H1 (cell line): ENCODE results near the gene PSMD13. TPM values are rescaled to one million over a fixed set of nuclear protein-coding genes. Genes with fewer than 3 reads are reported as not detected.
A peak's percentile ranks its signal among the peaks of the same experiment; 100 is the strongest.

Experiments
- CTCF ChIA-PET: fragments of 300-600 bp; sonication (Branson Sonifier 250); formaldehyde crosslinking; loops from one replicate; lab custom pipeline; 2021; ENCODE audit not compliant: partially characterized antibody; lab: Charles Lee
- POLR2A ChIA-PET: fragments of 300-600 bp; sonication (Branson Sonifier 250); formaldehyde crosslinking; loops from one replicate; lab custom pipeline; 2021; ENCODE audit warnings: inconsistent platforms; ENCODE audit not compliant: partially characterized antibody; lab: Charles Lee
- DNase-seq, 2 experiments: peaks; one replicate each; pipeline versions ENCODE4 v3.0.0 to v3.0.0-alpha.2; 2010 to 2022; ENCODE audit warnings: low spot score in 2 of 2, low read depth in 1 of 2, mixed read lengths in 1 of 2
- FAIRE-seq: peaks from 2 replicates; lab custom pipeline; 2011; peaks lifted over from hg19 to GRCh38; lab: Jason Lieb, UNC
- H2AFZ ChIP-seq: 2 replicates; pipeline ENCODE4 v1.8.1; 2012; ENCODE audit warnings: low read length, inconsistent platforms
- H2AK5ac ChIP-seq: 2 replicates; pipeline ENCODE4 v1.6.1; 2013; ENCODE audit warnings: low read depth, low read length
- H2BK120ac ChIP-seq: replicated peaks from 2 replicates; pipeline ENCODE3; 2013; ENCODE audit warnings: low read depth, low read length, inconsistent platforms
- H2BK12ac ChIP-seq: 2 replicates; pipeline ENCODE4 v1.6.1; 2013; ENCODE audit warnings: low read depth, low read length
- H2BK15ac ChIP-seq: 2 replicates; pipeline ENCODE4 v1.6.1; 2013; ENCODE audit warnings: low read length
- H2BK20ac ChIP-seq: 2 replicates; pipeline ENCODE4 v1.6.1; 2013; ENCODE audit warnings: low read length
- H2BK5ac ChIP-seq: 2 replicates; pipeline ENCODE4 v1.6.1; 2013; ENCODE audit warnings: low read depth, low read length
- H3K14ac ChIP-seq: 2 replicates; pipeline ENCODE4 v1.6.1; 2013; ENCODE audit warnings: inconsistent platforms; ENCODE audit not compliant: insufficient read length
- H3K18ac ChIP-seq: 2 replicates; pipeline ENCODE4 v1.6.1; 2013; ENCODE audit warnings: low read length; ENCODE audit errors: extremely low read depth
- H3K23ac ChIP-seq: 2 replicates; pipeline ENCODE4 v1.6.1; 2013; ENCODE audit warnings: inconsistent platforms; ENCODE audit not compliant: insufficient read length
- H3K23me2 ChIP-seq: 2 replicates; pipeline ENCODE4 v1.6.1; 2013; ENCODE audit warnings: low read depth, low read length
- H3K27ac ChIP-seq: 2 replicates; pipeline ENCODE4 v1.6.1; 2011; ENCODE audit warnings: low read depth, low read length, inconsistent platforms
- H3K27me3 ChIP-seq, 4 experiments: replicated peaks in 1 of 4; 1 replicate in 1 of 4; 2 replicates in 3 of 4; pipeline versions ENCODE4 v1.6.1 to v1.8.1; 2011 to 2013; ENCODE audit warnings: low read length in 3 of 4, mild to moderate bottlenecking in 3 of 4, inconsistent platforms in 2 of 4, mixed read lengths in 2 of 4, moderate library complexity in 1 of 4; ENCODE audit not compliant: control insufficient read depth in 3 of 4, insufficient read depth in 3 of 4; ENCODE audit errors: extremely low read depth in 1 of 4
- H3K36me3 ChIP-seq, 4 experiments: 2 replicates each; pipeline versions ENCODE4 v1.6.1 to v1.8.1; 2011 to 2013; ENCODE audit warnings: mild to moderate bottlenecking in 4 of 4, low read length in 3 of 4, moderate library complexity in 2 of 4, control low read depth in 1 of 4, inconsistent platforms in 1 of 4; ENCODE audit not compliant: insufficient read depth in 4 of 4, control insufficient read depth in 2 of 4
- H3K4ac ChIP-seq: replicated peaks from 2 replicates; pipeline ENCODE3; 2013; ENCODE audit warnings: low read length, low read depth, mixed read lengths, inconsistent platforms; ENCODE audit not compliant: insufficient read length
- H3K4me1 ChIP-seq, 4 experiments: replicated peaks in 1 of 4; 1 replicate in 1 of 4; 2 replicates in 3 of 4; pipeline versions ENCODE4 v1.6.1 to v1.8.1; 2011 to 2013; ENCODE audit warnings: low read length in 3 of 4, inconsistent platforms in 2 of 4, mixed read lengths in 1 of 4; ENCODE audit not compliant: insufficient read depth in 4 of 4, control insufficient read depth in 3 of 4
- H3K4me2 ChIP-seq, 2 experiments: 2 replicates each; pipeline versions ENCODE4 v1.6.1 to v1.8.1; 2011 to 2013; ENCODE audit warnings: low read depth in 2 of 2, low read length in 2 of 2, control low read depth in 1 of 2, inconsistent platforms in 1 of 2, mild to moderate bottlenecking in 1 of 2; ENCODE audit not compliant: insufficient read depth in 1 of 2
- H3K4me3 ChIP-seq, 4 experiments: fragments of 200-600, 300-600 bp in 1 of 4; sonication (generic), shearing (Covaris generic), sonication (Bioruptor Twin) in 1 of 4; 2 replicates each; pipeline versions ENCODE4 v1.5.1 to v1.8.1; 2011 to 2016; ENCODE audit warnings: low read length in 4 of 4, low read depth in 3 of 4, control low read depth in 2 of 4, inconsistent platforms in 2 of 4, mild to moderate bottlenecking in 2 of 4, mixed read lengths in 1 of 4, moderate library complexity in 1 of 4; ENCODE audit not compliant: insufficient read depth in 2 of 4; ENCODE audit errors: extremely low read depth in 1 of 4
- H3K56ac ChIP-seq: replicated peaks from 2 replicates; pipeline ENCODE3; 2013; ENCODE audit warnings: low read depth, mild to moderate bottlenecking, mixed read lengths, low read length, inconsistent platforms; ENCODE audit not compliant: insufficient read length
- H3K79me1 ChIP-seq: 2 replicates; pipeline ENCODE4 v1.6.1; 2013; ENCODE audit warnings: low read depth, low read length, control low read depth
- H3K79me2 ChIP-seq, 2 experiments: 2 replicates each; pipeline versions ENCODE4 v1.6.1 to v1.8.1; 2012 to 2013; ENCODE audit warnings: low read length in 2 of 2, mild to moderate bottlenecking in 2 of 2, inconsistent platforms in 1 of 2; ENCODE audit not compliant: insufficient read depth in 2 of 2, control insufficient read depth in 1 of 2
- H3K9ac ChIP-seq, 4 experiments: replicated peaks in 1 of 4; 1 replicate in 1 of 4; 2 replicates in 3 of 4; pipeline versions ENCODE4 v1.6.1 to v1.8.1; 2011 to 2013; ENCODE audit warnings: low read depth in 3 of 4, low read length in 3 of 4, control low read depth in 2 of 4, mild to moderate bottlenecking in 2 of 4, moderate library complexity in 2 of 4, inconsistent platforms in 1 of 4; ENCODE audit errors: extremely low read depth in 1 of 4
- H3K9me3 ChIP-seq, 2 experiments: 2 replicates each; pipeline versions ENCODE4 v1.6.1 to v1.8.1; 2012 to 2013; ENCODE audit warnings: mild to moderate bottlenecking in 2 of 2, moderate library complexity in 2 of 2, control low read depth in 1 of 2, inconsistent platforms in 1 of 2, low read depth in 1 of 2, low read length in 1 of 2, mixed read lengths in 1 of 2; ENCODE audit not compliant: insufficient read depth in 2 of 2
- H4K20me1 ChIP-seq, 2 experiments: replicated peaks in 1 of 2; 2 replicates each; pipeline versions ENCODE3 to v1.8.1; 2011 to 2013; ENCODE audit warnings: inconsistent platforms in 2 of 2, low read length in 2 of 2, mild to moderate bottlenecking in 1 of 2; ENCODE audit not compliant: insufficient read depth in 2 of 2, control insufficient read depth in 1 of 2
- H4K5ac ChIP-seq: 2 replicates; pipeline ENCODE4 v1.6.1; 2013; ENCODE audit warnings: low read length, low read depth, mixed read lengths, inconsistent platforms; ENCODE audit not compliant: insufficient read length
- H4K8ac ChIP-seq: 2 replicates; pipeline ENCODE4 v1.8.0; 2013; ENCODE audit warnings: mild to moderate bottlenecking, moderate library complexity, low read length, inconsistent platforms; ENCODE audit not compliant: insufficient read depth; ENCODE audit errors: extremely low read depth
- H4K91ac ChIP-seq: replicated peaks from 2 replicates; pipeline ENCODE3; 2013; ENCODE audit warnings: low read length, mixed read lengths, inconsistent platforms; ENCODE audit not compliant: insufficient read length
- RFX5 ChIP-seq: IDR thresholded peaks from 2 replicates; pipeline ENCODE4 v1.6.1; 2011; ENCODE audit warnings: low read depth, low read length, improper control_type of control experiment, borderline replicate concordance
- SP4 ChIP-seq: IDR thresholded peaks from 2 replicates; pipeline ENCODE4 v1.6.1; 2012; ENCODE audit warnings: low read length, inconsistent platforms
- ZNF274 ChIP-seq: IDR thresholded peaks from 2 replicates; pipeline ENCODE4 v1.7.0; 2012; ENCODE audit warnings: low read length, borderline replicate concordance; ENCODE audit errors: extremely low read depth
- WGBS, 2 experiments: shearing (Covaris generic) in 1 of 2; methylation state at CpG; one replicate each; pipeline versions ENCODE4 v1.1.6 to v1.1.7; 2013 to 2015; ENCODE audit warnings: low lambda C conversion rate in 2 of 2, mixed read lengths in 2 of 2, inconsistent platforms in 1 of 2, low coverage in 1 of 2, missing lambda C conversion rate in 1 of 2; ENCODE audit not compliant: insufficient replicate concordance in 2 of 2, insufficient coverage in 1 of 2, insufficient read length in 1 of 2; ENCODE audit errors: extremely low coverage in 1 of 2, missing lambda C conversion rate in 1 of 2; 5-methylcytosine and 5-hydroxymethylcytosine counted together
- polyA plus RNA-seq, 7 experiments: library from polyadenylated mRNA; depleted of rRNA in 3 of 7; stranded (reverse) in 5 of 7; unstranded in 2 of 7; fragments of >200 nt in 5 of 7; fragments of 200-250 nt in 2 of 7; gene quantifications; 1 replicate in 5 of 7; 2 replicates in 1 of 7; 4 replicates in 1 of 7; pipeline versions ENCODE4 v1.2.1 to v1.2.3, GENCODE V29; 2011 to 2013; ENCODE audit warnings: missing spikeins in 2 of 7, mixed read lengths in 2 of 7
- total RNA-seq: library from RNA; stranded (reverse); fragmentation: NEBNext Ultra II Directional; extraction: Animal tissue kit (Norgen Biotek cat#: 25700); gene quantifications from 2 replicates; pipeline ENCODE4 v1.2.1, GENCODE V29; 2021
- TF ChIP-seq, protein P1 (sequence below), 3 experiments: IDR thresholded peaks; 1 replicate in 2 of 3; 2 replicates in 1 of 3; pipeline versions ENCODE4 v1.5.1 to v1.6.1; 2011; ENCODE audit warnings: low read length in 3 of 3, mild to moderate bottlenecking in 3 of 3, inconsistent platforms in 2 of 3, low read depth in 1 of 3, moderate library complexity in 1 of 3; ENCODE audit not compliant: insufficient read depth in 1 of 3; ENCODE audit errors: control extremely low read depth in 1 of 3

The PSMD13 gene
- total and polyA plus RNA-seq, 2 of the 8 experiments (the other 6 are each of a cell fraction or from before 2014, with no cell fraction given) = 121 to 141 TPM

DNA sequence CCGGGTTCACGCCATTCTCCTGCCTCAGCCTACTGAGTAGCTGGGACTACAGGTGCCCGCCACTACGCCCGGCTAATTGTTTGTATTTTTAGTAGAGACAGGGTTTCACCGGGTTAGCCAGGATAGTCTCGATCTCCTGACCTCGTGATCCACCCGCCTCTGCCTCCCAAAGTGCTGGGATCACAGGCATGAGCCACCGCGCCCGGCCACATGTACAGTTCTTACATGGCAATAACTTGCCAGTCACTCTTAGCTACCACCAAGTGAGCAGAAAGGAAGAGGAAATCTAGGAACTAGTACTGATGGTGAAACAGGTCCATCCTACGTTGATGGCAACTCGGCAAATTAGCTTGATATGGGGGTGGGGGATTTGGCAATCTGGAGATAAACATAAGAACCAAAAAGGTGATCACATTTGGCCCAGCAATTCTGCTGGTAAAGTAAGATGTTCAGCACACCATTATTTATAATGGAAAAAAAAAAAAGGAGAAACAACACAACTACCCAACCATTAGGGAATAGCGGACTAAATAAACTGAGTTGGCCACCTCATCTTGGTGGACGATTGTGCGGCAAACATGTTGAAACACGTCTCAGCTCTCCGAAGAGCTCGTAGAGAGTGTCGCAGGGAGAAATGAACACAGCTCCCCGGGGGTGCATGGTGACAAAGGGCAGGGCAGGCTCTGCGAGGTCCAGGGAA is 46.8 kb downstream of the PSMD13 start:
- Histone ChIP-seq H2BK120ac (peak overlapping the region; percentile 92), H3K23ac (no peak overlapping the region), H2BK12ac (peak overlapping the region; percentile 39; the same call in 1 of the 2 replicates), H3K4ac (no peak overlapping the region), H3K4me3 (no peak overlapping the region), H3K14ac (no peak overlapping the region), H2BK20ac (0 out of 2 replicates have a peak overlapping the region, but pooled peaks have one; percentile 72), H4K5ac (peak overlapping the region; percentile 38), H3K4me2 (no peak overlapping the region), H2AFZ (no peak overlapping the region), H4K20me1 (no peaks in the 10 kb centered on the region), H2BK5ac (peak overlapping the region; percentile 88; the same call in 1 of the 2 replicates), H3K79me2 (no peaks in the 10 kb centered on the region), H3K27ac (no peak overlapping the region), H3K9me3 (peaks cover 0 to 3% of the 10 kb centered on the region in 2 experiments; a peak in 1 of 4 replicates), H2AK5ac (0 out of 2 replicates have a peak overlapping the region, but pooled peaks have one; percentile 40), H2BK15ac (no peak overlapping the region), H3K56ac (no peak overlapping the region), H4K8ac (peak overlapping the region; percentile 31; the same call in 1 of the 2 replicates), H3K27me3 (peaks cover 5 to 20% (median 14%) of the 10 kb centered on the region in 4 experiments; a peak in 6 of 7 replicates), H3K9ac (no peak overlapping the region), H3K79me1 (no peaks in the 10 kb centered on the region), H3K4me1 (peaks cover 0 to 13% (median 9%) of the 10 kb centered on the region in 4 experiments; a peak in 6 of 7 replicates), H3K36me3 (no peaks in the 10 kb centered on the region), H3K18ac (0 out of 2 replicates have a peak overlapping the region, but pooled peaks have one; percentile 60), H4K91ac (peak overlapping the region; percentile 73), H3K23me2 (peaks cover 5% of the 10 kb centered on the region; the same call in 1 of the 2 replicates)
- POLR2A ChIA-PET = interaction anchor here (1.4 to 7.7 kb wide), 6 partner anchors 11 to 72 kb away, joined by 4 to 51 read pairs (median 6); partner anchors contain the start of gene IFITM5
- CTCF ChIA-PET = interaction anchor here (0.9 to 8.6 kb wide), 4 partner anchors 22 to 81 kb away, joined by 3 to 88 read pairs (median 8); no protein-coding TSS in a partner anchor
- TF ChIP-seq SP4 (no peak), ZNF274 (no peak), RFX5 (no peak)
- TF ChIP-seq, protein P1, sequence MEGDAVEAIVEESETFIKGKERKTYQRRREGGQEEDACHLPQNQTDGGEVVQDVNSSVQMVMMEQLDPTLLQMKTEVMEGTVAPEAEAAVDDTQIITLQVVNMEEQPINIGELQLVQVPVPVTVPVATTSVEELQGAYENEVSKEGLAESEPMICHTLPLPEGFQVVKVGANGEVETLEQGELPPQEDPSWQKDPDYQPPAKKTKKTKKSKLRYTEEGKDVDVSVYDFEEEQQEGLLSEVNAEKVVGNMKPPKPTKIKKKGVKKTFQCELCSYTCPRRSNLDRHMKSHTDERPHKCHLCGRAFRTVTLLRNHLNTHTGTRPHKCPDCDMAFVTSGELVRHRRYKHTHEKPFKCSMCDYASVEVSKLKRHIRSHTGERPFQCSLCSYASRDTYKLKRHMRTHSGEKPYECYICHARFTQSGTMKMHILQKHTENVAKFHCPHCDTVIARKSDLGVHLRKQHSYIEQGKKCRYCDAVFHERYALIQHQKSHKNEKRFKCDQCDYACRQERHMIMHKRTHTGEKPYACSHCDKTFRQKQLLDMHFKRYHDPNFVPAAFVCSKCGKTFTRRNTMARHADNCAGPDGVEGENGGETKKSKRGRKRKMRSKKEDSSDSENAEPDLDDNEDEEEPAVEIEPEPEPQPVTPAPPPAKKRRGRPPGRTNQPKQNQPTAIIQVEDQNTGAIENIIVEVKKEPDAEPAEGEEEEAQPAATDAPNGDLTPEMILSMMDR (IDR thresholded peaks at IDR 0.05; ENCODE audit: control extremely low read depth in 1 of 3, insufficient read depth in 1 of 3, low read depth in 1 of 3, low read length in 3 of 3) = no peak
- WGBS, 2 experiments = 85% methylated on average over 18 of the region's 23 CpGs; no CpG with 5 or more reads in 1 of the 2 experiments
- DNase-seq = peak in 1 of 2 experiments; percentile 33
- no peak for FAIRE-seq
